ENCODE results near the gene PPL. TPM values are rescaled to one million over a fixed set of nuclear protein-coding genes. Genes with fewer than 3 reads are reported as not detected.

PPL gene
- total and polyA plus RNA-seq, 2 of the 13 experiments (the other 11 are each of a cell fraction or from before 2014, with no cell fraction given): 5.7 to 6.6 TPM

- no TSS peak for BruUV-seq (replicated peaks)
- DNase-seq (ENCODE audit: low spot score): no peak
- H3K36me3 ChIP-seq (replicated peaks in 1 of 2; ENCODE audit: control insufficient read depth in 1 of 2, insufficient read depth in 2 of 2, low read length in 2 of 2): no peaks in the 10 kb centered on the region
- H3K4me1 ChIP-seq (ENCODE audit: insufficient read depth, low read length): peaks cover 83% of the 10 kb centered on the region
- POLR2A ChIA-PET: interaction anchor here (1.3 to 2.7 kb wide), 4 partner anchors 10 to 86 kb away, joined by 4 to 43 read pairs (median 16); partner anchors contain the start of genes NAGPA, PPL and SEC14L5
- H3K9me3 ChIP-seq (ENCODE audit: low read length): no peaks in the 10 kb centered on the region
- intact Hi-C loops (cut with micrococcal nuclease; ENCODE audit: unreplicated experiment): loop anchor here (5.0 kb wide), 1 partner anchor 35 kb away; no protein-coding TSS in a partner anchor
- no peak for ATAC-seq
- no peak for FAIRE-seq
- H2AFZ ChIP-seq (ENCODE audit: low read length): no peak overlapping the region
- H3K9ac ChIP-seq (ENCODE audit: insufficient read depth, low read depth, low read length): no peak overlapping the region
- H3K27me3 ChIP-seq (ENCODE audit: control insufficient read depth in 1 of 2, insufficient read depth in 2 of 2, low read length in 2 of 2): no peaks in the 10 kb centered on the region; a peak in 1 of 5 replicates
- H3K4me3 ChIP-seq (replicated peaks in 1 of 3; ENCODE audit: insufficient read depth in 1 of 3, low read depth in 2 of 3, low read length in 3 of 3): no peak overlapping the region
- no peaks in the 10 kb centered on the region for H3K79me2 ChIP-seq (ENCODE audit: insufficient read depth, low read length)
- H3K4me2 ChIP-seq (ENCODE audit: low read depth, low read length): peak overlapping the region; percentile 77
- no peaks in the 10 kb centered on the region for H4K20me1 ChIP-seq (ENCODE audit: insufficient read depth, low read length)
- CTCF ChIA-PET (ENCODE audit: low intra/inter-chr PET ratio, low total read pairs): no interaction called here
- H3K27ac ChIP-seq (ENCODE audit: extremely low read length, insufficient read depth, low read length): no peak overlapping the region
- in situ Hi-C loops (cut with HindIII; ENCODE audit: extremely low pct_ligation_motif_present, low pct_unique_long_range_greater_than_20kb): no loop called here
- TF ChIP-seq ATM (IDR thresholded peaks at IDR 0.05; ENCODE audit: borderline replicate concordance) (0 out of 2 replicates have a peak, but pooled peaks have one; percentile 50), HNRNPK (IDR thresholded peaks at IDR 0.05; ENCODE audit: low read depth, low read length, poor library complexity, severe bottlenecking) (peak; percentile 82), CHD2 (IDR thresholded peaks at IDR 0.05; ENCODE audit: low read depth, low read length) (no peak), ZNF770 (CRISPR knock-in tag; IDR thresholded peaks at IDR 0.05) (no peak), NBN (conservative IDR thresholded peaks at IDR 0.05) (peak; percentile 96; the same call in 1 of the 2 replicates), ZNF710 (CRISPR knock-in tag; IDR thresholded peaks at IDR 0.05; ENCODE audit: borderline replicate concordance) (peak; percentile 99), IKZF1 (IDR thresholded peaks at IDR 0.05) (peak; percentile 92; the same call in 1 of the 2 replicates), ATRX (CRISPR knock-in tag; IDR thresholded peaks at IDR 0.05; ENCODE audit: borderline replicate concordance) (no peak), RFXANK (CRISPR knock-in tag; IDR thresholded peaks at IDR 0.05) (no peak), HDAC1 (CRISPR knock-in tag; IDR thresholded peaks at IDR 0.05) (no peak), ZNF660 (CRISPR knock-in tag; IDR thresholded peaks at IDR 0.05; ENCODE audit: borderline replicate concordance, low read depth) (no peak), PCBP2 (optimal IDR thresholded peaks at IDR 0.05; ENCODE audit: low read depth, low read length, poor library complexity, severe bottlenecking) (peak; percentile 50), HOXA5 (CRISPR knock-in tag; IDR thresholded peaks at IDR 0.05) (no peak), ZXDC (CRISPR knock-in tag; IDR thresholded peaks at IDR 0.05) (no peak), RAD51 (IDR thresholded peaks at IDR 0.05; ENCODE audit: borderline replicate concordance) (peak; percentile 15; the same call in 1 of the 2 replicates), KDM4B (CRISPR knock-in tag; IDR thresholded peaks at IDR 0.05) (no peak), FOXA1 (IDR thresholded peaks at IDR 0.05) (peak; percentile 51; the same call in 1 of the 2 replicates), FOXA1 (CRISPR knock-in tag; IDR thresholded peaks at IDR 0.05) (no peak), TRIM22 (IDR thresholded peaks at IDR 0.05) (0 out of 2 replicates have a peak, but pooled peaks have one; percentile 49)
Measured at GRCh38 chr16:4946917-4947316, 10.0 kb upstream of the PPL start.

Measured in HepG2 (cell line).